HuH-7 (cell line): Measurements from ENCODE around the gene NTHL1.
A peak's percentile ranks its signal among the peaks of the same experiment; 100 is the strongest.

Experiments used
- DNase-seq: peaks from one replicate; pipeline ENCODE4 v3.0.0; 2011; ENCODE audit warnings: low spot score

The NTHL1 gene

DNA sequence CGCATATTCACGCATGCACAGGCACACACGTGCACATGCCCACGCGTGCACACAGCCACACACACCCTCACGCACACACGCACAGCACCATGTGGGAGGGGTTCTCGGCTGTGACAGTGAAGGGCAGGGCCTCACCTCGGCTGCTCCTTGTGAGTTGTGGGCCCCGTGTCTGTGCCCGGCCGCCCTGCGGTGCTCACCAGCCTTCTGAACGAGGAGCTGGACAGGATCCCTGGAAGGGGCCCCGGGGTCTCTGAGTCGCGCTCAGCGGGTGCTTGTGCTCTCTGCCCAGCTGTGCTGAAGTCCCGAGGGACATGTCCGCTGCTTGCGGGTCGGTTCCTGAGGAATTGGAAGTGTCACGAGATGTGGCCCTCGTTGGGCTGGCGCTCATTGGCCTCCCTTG, 16.2 kb upstream of the NTHL1 start:
- DNase-seq: no peak

DNA sequence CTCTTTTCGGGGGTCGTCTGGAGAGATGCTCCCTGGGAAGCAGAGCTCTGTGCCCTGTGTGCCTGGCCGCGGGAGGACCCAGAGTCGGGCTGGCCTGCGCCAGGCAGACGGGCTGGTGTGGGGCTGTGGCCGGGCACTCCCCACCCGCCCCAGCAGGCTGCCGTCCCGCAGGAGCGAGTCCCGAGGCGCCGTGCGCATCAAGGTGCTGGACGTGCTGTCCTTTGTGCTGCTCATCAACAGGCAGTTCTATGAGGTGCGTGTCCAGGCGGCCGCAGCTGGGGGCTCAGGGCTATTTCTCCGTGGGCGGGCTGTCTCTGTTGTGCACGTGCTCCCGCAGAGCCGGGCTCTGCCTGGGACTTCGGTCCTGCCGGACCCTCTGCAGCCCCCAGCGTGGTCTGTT, 15.2 kb upstream of the NTHL1 start:
- DNase-seq: no peak

DNA sequence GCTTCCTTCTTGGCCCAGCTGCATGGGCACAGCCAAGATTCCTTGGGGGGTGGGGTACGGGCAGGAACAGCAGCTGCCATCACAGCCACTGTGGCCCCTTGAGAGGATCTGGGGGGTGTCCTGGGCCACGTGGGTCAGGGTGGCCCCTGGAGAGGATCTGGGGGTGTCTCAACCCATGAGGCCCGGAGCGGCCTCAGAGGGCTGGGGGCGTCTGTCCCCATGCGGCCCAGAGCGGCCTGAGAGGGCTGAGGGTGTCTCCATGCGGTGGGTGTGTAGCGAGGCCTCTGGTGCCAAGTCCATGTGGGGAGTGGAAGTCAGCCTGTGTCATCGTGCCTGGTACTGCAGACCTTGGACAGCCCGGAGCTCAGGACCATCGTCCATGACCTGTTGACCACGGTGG, 13.9 kb upstream of the NTHL1 start:
- DNase-seq: no peak

DNA sequence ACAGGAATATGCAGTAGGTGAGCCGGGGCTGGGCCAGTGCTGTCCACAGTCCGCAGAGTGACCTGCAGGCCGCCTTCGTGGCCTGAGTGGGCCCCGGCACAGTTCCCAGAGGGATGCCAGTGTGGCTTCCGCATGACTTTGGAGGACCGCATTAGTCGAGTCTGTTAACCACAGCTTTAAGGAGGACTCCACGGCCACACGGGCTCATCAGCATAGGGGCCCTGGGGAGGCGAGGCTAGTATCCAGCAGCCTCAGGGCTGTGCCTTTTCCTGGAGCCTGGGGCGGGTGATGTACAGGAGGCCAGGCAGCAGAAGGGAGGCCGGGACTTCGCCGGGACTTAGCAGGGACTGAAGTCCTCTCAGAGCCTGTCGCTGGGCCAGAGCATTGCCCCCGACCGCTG, 13.4 kb upstream of the NTHL1 start:
- no peak for DNase-seq

DNA sequence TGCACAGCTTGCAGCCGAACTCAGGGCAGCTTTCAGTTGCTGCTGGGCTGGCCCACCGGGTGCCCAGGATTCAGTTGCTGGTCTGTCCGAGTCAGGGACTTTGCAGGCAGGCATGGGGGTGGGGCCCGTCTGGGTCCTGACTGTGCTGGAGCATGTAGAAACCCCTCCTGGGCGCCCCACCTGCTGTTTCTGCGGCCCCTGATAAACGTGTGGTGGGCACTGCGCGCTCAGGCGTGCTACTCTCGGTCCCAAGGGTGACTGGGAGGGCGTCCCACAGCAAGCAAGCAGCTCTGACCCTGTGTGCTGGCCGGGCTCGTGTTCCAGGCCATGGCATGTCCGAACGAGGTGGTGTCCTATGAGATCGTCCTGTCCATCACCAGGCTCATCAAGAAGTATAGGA, 12.7 kb upstream of the NTHL1 start:
- no peak for DNase-seq

DNA sequence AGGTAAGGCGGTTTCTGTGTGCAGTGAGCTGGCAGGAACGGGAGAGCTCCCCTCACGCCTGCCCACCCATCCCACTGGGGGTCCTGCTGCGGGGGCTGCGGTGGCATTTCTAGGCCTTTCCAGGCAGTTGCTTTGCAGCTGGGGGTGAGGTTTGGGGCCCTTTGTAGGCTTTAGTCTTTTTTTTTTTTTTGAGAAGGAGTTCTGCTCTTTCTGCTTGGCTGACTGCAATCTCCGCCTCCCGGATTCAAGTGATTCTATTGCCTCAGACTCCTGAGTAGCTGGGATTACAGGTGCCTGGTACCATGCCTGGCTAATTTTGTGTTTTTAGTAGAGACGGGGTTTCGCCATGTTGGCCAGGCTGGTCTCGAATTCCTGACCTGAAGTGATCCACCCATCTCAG, 11.2 kb upstream of the NTHL1 start:
- DNase-seq: no peak

DNA sequence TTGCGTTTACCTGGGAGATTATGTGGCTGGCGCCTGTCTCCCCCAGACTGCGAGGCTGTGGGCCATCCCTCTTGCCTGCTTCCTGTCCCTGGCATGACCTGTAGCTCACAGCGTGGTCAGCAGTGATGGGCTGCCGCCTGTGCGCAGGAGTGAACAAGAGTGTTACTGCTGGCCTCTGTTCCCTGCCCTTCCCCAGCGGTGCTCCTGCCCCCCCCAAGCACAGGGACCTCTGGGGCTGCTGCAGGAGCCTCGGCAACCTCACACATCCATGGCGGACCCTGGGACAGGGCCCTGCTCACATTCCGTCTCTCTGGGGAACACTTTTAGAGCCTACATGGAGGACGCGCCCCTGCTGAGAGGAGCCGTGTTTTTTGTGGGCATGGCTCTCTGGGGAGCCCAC, 10.8 kb upstream of the NTHL1 start:
- DNase-seq: no peak

DNA sequence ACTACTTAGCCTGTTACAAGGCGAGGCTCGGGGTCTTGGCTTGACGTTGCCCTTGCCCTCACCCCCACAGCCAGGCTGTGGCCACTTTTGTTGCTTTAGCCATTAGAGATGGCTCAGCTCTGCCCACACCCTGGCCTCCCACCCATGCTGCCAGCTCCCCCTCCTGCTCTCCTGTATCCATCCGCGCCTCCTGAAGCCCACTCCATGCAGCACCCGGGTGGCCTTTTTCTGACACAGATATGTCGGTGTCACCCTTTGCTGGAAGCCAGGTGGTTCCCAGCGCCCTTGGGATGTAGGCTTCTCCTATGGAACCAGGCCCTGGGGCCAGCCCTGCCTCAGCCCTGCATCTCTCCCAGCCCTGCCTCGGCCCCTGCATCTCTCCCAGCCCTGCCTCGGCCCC, 9.8 kb upstream of the NTHL1 start:
- DNase-seq: no peak

DNA sequence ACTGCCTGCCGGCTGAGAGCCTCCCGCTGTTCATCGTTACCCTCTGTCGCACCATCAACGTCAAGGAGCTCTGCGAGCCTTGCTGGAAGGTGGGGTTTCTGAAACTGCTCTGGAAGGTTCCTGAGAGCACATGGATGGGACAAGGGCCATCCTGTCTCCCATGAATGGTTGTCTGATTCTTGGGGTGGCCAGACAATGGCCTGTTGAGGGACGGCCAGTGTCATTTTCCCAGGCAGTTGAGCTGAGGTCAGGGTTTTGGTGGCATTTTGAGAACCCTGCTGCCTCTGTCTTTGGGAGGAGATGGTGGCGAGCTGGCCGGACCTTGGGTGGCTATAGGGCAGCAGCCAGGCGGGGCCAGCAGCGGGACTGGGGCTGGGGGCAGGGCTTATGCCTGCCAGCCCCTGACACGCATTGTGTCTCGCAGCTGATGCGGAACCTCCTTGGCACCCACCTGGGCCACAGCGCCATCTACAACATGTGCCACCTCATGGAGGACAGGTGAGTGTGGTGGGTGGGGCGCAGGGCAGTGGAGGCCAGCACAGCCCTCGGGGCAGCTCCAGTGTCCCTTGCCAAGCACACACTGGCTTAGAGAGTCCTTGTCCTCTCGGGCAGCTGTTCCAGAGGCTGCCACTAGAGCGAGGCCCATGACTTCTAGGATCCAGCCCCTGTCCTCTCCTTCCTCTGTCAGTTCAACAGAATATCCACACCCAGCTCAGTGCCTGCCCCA, 9.2 kb upstream of the NTHL1 start:
- peak; percentile 46 for DNase-seq

DNA sequence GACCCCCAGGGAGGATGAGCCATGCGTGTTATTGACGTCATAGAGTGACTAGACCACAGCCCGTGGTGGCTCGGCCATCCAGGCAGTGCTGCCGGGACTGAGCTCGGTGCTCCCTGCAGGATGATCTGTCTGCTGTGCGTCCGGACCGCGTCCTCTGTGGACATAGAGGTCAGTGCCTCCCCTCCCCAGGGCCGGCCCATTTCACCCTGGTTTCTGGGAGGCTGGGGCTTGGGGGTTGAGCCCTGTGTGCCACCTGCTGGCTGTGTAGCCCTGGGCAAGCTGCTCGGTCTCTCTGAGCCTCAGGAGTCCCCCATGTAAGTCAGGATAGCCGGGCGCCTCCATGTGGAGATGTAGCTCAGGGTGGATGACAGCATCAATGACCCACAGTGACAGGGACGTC, 8.4 kb upstream of the NTHL1 start:
- DNase-seq: peak; percentile 43

DNA sequence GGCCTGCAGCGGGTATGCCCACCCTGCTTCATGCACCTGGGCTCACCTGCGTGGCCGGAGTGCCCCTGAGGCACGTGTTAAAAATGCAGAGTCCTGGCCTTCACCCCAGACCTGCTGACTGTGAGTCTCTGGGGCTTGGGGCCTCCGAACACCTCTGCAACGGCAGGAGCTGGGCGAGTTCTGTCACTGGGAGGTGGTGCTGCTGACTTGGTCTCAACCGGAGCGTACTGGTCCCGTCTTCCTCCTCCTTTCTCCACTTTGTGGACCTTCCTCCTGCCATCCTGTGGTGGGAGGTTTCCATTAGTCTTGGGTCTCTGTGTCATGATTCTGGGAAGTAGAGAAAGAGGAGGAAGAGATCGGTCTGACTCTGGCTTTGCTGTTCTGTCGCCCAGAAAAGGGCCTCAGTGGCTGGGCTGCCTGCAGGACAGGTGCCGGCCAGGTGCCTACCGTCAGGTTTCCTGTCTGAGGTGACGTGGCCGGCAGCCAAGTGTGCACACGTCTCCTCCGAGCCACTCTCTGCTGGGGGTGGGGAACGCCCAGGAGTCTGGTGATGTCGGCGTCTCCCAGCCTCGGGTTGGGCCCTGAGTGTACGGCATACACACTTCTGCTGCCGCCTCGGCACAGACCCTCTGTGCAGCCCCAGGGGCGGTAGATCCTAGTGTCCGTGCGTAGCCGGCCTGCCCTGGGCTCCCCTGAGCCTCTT, 7.1 kb upstream of the NTHL1 start:
- no peak for DNase-seq

DNA sequence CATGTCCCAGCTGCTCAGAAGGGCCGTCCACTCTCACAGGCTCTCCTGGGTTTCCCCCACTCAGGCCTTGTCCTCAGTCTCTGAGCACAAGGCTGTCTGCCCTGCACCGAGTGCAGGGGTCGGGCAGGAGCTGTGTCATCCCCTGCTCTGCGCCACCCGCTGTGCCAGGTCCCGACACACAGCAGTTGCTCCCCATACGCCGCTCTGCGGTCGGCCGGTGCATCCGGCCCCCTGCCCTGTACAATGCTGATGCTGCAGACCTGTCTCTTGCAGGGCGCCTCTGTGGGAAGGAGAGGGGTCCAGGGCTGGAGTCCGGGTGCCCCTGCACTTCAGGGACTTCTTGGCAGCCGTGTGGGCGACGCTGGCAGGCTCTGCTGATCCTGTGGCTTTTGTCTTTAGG, 6.3 kb upstream of the NTHL1 start:
- no peak for DNase-seq

DNA sequence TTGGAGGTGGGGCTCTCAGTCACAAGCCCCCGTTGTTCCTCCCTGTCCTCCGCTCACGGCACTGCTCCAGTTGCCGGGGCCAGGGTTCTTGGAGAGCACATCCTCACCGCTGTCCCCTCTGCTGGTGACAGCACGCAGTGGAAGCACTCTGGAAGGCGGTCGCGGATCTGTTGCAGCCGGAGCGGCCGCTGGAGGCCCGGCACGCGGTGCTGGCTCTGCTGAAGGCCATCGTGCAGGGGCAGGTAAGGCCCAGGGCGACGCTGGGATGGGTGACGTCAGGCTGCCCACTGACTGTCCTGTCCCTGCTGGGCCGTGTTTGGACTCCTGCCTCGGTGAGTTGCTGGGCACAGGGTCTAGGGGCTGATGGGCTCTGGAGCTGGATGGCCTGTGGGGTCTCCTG, 5.6 kb upstream of the NTHL1 start:
- DNase-seq: no peak

DNA sequence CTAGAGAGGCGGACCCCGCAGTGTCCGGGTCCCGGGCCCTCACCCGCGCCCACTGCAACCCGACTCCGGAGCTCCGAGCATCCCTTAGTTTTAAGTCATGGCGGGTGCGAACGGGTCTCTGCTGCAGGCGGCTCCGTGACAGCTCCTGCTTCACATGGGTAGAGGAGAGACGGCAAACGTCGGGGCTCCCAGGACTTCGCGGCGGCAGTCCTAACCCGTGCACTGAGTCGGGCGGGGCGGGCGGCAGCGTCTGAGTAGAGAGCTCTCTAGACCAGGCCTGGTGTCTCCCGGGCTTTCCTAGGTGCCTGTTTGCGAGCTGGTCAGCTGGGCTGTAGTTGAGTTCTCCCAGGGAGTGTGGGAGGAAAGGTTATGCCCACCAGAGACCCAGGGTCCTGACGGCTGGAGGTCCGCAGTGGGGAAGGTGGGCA, 496 bp upstream of the NTHL1 start:
- no peak for DNase-seq

DNA sequence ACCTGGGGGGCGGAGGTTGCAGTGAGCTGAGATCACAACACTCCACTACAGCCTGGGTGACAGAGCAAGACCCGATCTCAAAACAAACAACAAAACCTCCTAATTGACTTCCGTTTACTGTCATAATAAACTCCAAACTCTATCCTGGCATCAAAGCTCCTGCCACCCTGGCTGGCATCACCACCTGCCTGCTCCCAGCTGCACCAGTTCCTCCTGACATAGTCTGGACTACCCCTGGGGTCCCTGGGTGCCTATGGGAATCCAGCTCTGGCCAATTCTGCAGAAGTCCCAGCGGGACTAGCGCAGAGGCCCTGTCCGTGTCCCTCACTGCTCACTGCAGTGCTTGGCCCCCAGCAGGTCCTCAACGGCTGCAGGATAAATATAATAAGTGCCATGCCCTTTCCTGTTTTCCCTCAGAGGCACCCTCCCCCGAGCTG, 723 bp downstream of the NTHL1 start:
- no peak for DNase-seq

DNA sequence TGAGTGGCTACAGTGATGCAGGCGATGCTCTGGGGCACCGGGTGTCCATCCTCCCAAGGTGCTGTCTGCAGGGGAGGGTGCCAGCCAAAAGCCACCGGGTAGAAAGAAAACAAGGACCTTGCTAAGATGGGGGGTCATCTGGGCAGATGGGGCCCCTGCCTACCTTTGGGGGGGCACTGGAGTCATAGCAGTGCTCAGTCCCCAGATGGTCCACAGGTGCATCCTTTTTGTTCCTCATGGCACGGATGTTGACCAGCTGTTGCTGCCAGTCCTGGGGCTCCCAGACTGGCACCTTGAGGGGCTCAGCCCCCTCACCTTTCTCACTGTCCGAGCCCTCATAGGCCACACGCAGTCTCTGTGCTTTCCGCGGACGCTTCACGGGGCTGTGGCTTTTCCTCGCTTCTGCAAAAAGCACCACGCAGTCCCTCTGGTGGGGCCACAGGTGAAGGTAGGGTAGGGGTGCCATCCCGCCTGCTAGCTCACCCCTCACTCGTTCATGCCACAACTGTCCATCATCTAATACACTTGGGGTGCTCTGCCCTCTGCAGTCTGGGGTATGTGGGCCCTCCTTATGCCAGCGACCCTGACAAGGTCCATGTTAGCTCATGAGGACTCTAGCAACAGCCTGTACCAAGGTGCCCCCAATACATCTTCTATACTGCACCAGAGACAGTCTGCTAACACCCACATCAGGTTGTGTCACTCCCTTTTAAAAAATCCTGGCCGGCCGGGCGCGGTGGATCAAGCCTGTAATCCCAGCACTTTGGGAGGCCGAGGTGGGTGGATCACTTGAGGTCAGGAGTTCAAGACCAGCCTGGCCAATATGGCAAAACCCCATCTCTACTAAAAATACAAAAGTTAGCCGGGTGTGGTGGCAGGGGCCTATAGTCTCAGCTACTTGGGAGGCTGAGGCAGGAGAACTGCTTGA, 1.4 kb downstream of the NTHL1 start:
- no peak for DNase-seq

DNA sequence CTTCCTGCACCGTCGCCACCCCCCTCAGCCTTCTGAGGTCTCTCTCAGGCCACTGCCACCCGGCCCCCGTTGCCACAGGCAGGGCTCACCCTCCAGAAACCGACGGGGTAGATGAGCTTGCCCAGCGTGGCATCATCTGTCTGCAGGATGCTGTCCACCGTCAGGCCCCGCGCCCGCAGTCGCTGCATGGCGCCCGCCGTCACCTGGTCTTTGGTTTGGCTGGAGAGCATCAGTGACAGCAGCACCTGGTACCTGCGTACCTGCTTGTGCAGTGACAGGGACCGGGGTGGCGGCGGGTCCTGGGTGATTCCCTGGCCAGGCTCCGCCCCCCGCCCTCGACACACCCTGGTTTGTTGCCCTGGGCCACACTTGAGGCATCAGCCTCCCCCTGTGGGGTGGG, 3.1 kb downstream of the NTHL1 start:
- no peak for DNase-seq

DNA sequence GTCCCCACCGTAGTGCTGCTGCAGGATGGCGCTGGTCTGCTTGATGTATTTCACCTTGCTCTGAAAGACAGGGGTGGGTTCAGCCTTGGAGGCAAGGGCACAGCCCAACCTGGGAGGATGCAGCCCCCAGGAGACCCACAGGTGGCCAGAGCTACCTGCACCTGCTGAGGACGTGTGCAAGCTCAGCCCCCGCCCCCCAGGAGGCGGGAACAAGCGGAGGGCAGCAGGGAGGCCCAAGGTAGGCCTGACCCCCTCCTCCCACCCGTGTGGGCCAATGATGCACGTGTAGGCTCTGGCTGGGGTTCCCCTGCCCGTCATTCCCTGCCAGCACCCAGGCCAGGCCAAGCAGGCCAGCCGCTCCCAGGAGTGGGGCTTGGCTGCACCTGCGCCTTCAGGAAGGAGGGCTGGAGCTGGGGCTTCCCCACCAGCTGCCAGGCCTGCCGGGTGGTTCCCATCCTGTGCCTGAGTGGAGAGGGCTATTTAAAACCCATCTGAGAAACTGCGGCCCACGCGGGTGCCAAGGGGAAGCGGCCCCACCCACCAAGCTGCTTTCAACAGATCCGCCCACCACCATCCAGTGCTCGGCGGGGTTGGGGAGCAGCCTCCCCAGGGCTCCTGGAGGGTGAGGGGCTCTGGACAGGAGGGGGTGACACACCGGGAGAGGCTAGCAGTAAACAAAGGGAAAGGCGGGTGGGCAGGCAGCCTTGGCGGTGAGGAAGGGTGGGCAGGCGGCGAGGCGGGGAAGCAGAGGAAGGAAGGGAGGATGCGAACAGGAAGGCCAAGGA, 3.8 kb downstream of the NTHL1 start:
- no peak for DNase-seq

DNA sequence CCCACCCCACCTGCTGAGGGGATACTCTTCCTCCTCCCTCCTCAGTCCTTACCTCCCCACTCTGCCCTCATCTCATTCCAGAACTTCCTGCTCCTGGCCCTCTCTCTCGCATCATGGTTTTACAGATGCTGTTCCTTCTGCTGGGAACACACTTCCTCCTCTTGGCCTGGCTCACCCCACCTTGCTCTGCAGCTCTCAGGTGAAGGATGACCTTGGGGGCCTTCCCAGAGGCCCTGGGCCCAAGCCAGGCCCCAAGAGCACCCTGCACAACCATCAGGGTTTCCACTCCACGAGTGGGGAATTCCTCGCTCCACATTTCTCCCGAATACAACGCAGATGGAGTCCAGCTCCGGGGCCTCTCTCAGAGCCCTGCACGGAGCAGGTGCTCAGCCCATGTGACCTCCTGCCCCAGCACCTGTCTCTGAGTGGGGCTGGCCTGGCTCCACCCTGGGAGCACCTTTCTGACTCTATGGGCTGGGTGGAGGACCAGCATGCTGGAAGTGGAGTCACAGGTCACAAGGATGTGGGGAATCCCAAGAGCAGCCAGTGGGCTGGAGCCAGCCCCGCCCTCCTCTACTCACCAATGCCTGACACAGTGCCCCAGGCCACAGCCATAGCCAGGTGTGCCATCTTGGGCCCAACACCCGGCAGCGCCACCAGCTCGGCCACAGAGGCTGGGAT, 4.5 kb downstream of the NTHL1 start:
- no peak for DNase-seq

DNA sequence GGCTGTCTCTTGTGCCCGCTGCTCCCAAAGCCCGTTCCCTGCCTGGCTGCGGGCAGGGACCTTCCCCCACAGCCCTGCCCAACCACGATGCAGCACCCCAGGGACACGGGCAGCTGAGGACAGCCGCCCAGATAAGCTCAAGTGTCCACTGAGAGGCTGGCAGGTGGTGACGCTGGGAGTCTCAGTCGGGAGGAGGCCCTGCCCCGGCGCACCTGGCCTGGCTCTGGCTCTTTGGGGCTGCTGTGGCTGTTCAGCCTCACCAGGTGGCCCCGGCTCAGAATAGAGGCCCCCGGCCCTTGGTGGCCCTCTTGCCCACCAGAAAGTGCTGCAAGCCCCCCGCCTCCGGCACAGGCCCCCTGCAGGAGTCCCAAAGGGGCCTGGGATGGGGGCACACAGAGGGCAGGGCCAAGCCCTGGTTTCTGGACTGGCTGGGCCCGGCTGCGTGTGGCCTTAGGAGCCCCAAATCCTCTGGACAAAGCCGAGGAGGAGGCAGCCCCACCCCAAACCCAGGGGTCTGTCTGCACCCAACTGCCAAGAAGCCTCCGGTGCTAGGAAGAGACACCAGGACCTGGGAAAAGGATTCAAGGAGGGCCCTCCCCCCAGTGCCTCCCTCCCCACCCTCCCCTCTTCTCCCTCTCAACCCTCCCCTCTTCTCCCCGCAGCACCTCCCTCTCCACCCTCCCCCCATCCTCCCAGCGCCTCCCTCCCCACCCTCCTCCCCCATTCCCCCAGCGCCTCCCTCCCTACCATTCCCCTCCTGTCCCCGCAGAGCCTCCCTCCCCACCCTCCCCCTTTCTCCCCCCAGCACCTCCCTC, 5.3 kb downstream of the NTHL1 start:
- DNase-seq: no peak
